K562 (cell line): ENCODE data around the gene PRAME. TPM values are rescaled to one million over a fixed set of nuclear protein-coding genes. Genes with fewer than 3 reads are reported as not detected.

Experiments
- ATF1 ChIP-seq, 2 experiments: fragments of 450-650 bp in 1 of 2; IDR thresholded peaks; 2 replicates each; pipeline ENCODE4 v1.6.1; 2016; ENCODE audit warnings: missing compliant biosample characterization in 1 of 2, missing genetic modification characterization in 1 of 2
- CXXC5 ChIP-seq: fragments of 250-450 bp; sonication (Bioruptor Pico); IDR thresholded peaks from 2 replicates; pipeline ENCODE4 v1.8.0; 2022; ENCODE audit warnings: inconsistent platforms, mild to moderate bottlenecking, moderate library complexity
- KAT8 ChIP-seq: fragments of 450-650 bp; IDR thresholded peaks from 2 replicates; pipeline ENCODE4 v1.6.1; 2016; ENCODE audit warnings: low read depth, mild to moderate bottlenecking
- NUFIP1 ChIP-seq: fragments of 450-650 bp; IDR thresholded peaks from 2 replicates; pipeline ENCODE4 v1.6.1; 2018; ENCODE audit not compliant: partially characterized antibody
- VEZF1 ChIP-seq: fragments of 200-800 bp; sonication (Bioruptor generic); IDR thresholded peaks from 2 replicates; pipeline ENCODE4 v1.6.1; 2017; ENCODE audit warnings: missing genetic modification characterization, missing compliant biosample characterization
- ZBTB11 ChIP-seq, 3 experiments: fragments of 200-800 bp in 1 of 3; fragments of 250-450 bp in 1 of 3; fragments of 450-650 bp in 1 of 3; sonication (Bioruptor Pico) in 1 of 3; sonication (Bioruptor generic) in 1 of 3; formaldehyde crosslinking in 1 of 3; IDR thresholded peaks; 2 replicates each; pipeline versions ENCODE4 v1.6.1 to v1.8.0; 2016 to 2022; ENCODE audit warnings: mild to moderate bottlenecking in 2 of 3, missing genetic modification characterization in 2 of 3, missing compliant biosample characterization in 1 of 3, moderate library complexity in 1 of 3
- ZBTB26 ChIP-seq: fragments of 450-650 bp; formaldehyde crosslinking; IDR thresholded peaks from 2 replicates; pipeline ENCODE4 v1.4.0; 2022; ENCODE audit warnings: missing genetic modification characterization
- ZBTB40 ChIP-seq, 2 experiments: fragments of 450-650 bp in 1 of 2; sonication (generic) in 1 of 2; formaldehyde crosslinking in 1 of 2; IDR thresholded peaks; 2 replicates each; pipeline versions ENCODE4 v1.7.1 to v1.9.0; 2016 to 2022; ENCODE audit warnings: inconsistent platforms in 1 of 2, mild to moderate bottlenecking in 1 of 2, missing genetic modification reagents in 1 of 2
- ZNF311 ChIP-seq: fragments of 250-450 bp; sonication (Bioruptor Pico); IDR thresholded peaks from 2 replicates; pipeline ENCODE4 v1.4.0; 2020; ENCODE audit warnings: mild to moderate bottlenecking, moderate library complexity
- ZNF589 ChIP-seq: fragments of 200-800 bp; sonication (Bioruptor generic); IDR thresholded peaks from 2 replicates; pipeline ENCODE4 v1.6.1; 2016; ENCODE audit warnings: low read depth, missing genetic modification characterization, missing compliant biosample characterization
- polyA plus RNA-seq, 8 experiments: library from polyadenylated mRNA; depleted of rRNA in 4 of 8; stranded (reverse) in 5 of 8; unstranded in 3 of 8; fragments of >200 nt; fragmentation: Nextera tagmentation in 2 of 8; fragmentation: Illumina TruSeq in 1 of 8; extraction: Ambion mirVana in 2 of 8; extraction: Trizol in 1 of 8; gene quantifications; 2 replicates each; pipeline versions ENCODE4 v1.2.1 to v1.2.3, GENCODE V29; 2011 to 2014; ENCODE audit warnings: inconsistent platforms in 1 of 8, missing spikeins in 1 of 8
- total RNA-seq, 7 experiments: library from RNA; depleted of rRNA in 6 of 7; stranded (reverse); fragments of >200 nt in 6 of 7; fragmentation: Illumina TruSeq in 2 of 7; extraction: Trizol in 2 of 7; gene quantifications; 2 replicates each; pipeline versions ENCODE4 v1.2.1 to v1.2.3, GENCODE V29; 2011 to 2021; ENCODE audit warnings: low replicate concordance in 1 of 7

Gene PRAME
- total and polyA plus RNA-seq, 9 of the 15 experiments (the other 6 are each of a cell fraction or from before 2014, with no cell fraction given), result 662 to 2,141 (median 1,142) TPM

- no peak for TF ChIP-seq ZBTB40 (IDR thresholded peaks at IDR 0.05)
- TF ChIP-seq ZBTB40 (CRISPR knock-in tag; IDR thresholded peaks at IDR 0.05), result no peak
- TF ChIP-seq ZNF589 (CRISPR knock-in tag), result no peak
- no peak for TF ChIP-seq ATF1 (CRISPR knock-in tag; IDR thresholded peaks at IDR 0.05)
- TF ChIP-seq ATF1 (tag; IDR thresholded peaks at IDR 0.05), result no peak
- peak in 1 of 3 experiments; percentile 29; a peak in 1 of 6 replicates for TF ChIP-seq ZBTB11 (CRISPR knock-in tag; IDR thresholded peaks at IDR 0.05)
- no peak for TF ChIP-seq ZNF311 (CRISPR knock-in tag)
- TF ChIP-seq ZBTB26 (CRISPR knock-in tag), result peak; percentile 81; the same call in 1 of the 2 replicates
- TF ChIP-seq KAT8, result no peak
- TF ChIP-seq VEZF1 (CRISPR knock-in tag), result peak; percentile 54
- 0 out of 2 replicates have a peak, but pooled peaks have one; percentile 30 for TF ChIP-seq CXXC5 (CRISPR knock-in tag)
- TF ChIP-seq NUFIP1, result no peak
These were observed 19.8 kb upstream of the PRAME start (continued) for GRCh38 chr22:22578702-22579424.
